ENCODE data around the gene TRAPPC5.

DNA sequence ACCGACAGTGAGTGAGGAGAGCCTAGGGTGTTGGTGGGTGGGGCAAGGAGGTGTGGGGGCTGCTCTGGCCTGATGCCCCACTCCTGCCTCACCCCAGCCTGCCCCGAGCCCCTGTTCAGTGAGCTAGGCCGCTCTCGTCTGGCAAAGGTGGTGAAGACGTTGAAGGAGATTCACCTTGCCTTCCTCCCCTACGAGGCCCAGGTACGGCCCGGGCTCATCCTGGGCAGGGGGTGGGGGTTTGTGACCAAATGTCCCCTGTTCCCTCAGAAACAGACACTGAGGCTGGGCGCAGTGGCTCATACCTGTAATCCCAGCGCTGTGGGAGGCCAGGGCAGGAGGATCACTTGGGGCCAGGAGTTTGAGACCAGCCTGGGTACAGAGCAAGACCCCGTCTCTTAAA lies 39.8 kb upstream of the TRAPPC5 start:
- TF ChIP-seq POLR2AphosphoS5 (IDR thresholded peaks at IDR 0.05; ENCODE audit: low read depth, low read length) (no peak), POLR2A (IDR thresholded peaks at IDR 0.05; ENCODE audit: low read depth, low read length) (no peak), TAF1 (IDR thresholded peaks at IDR 0.05; ENCODE audit: borderline replicate concordance, low read depth, low read length) (no peak)
